Measurements from ENCODE around the gene FAM171A1.
"Not testable (repeated sequence)": the region's sequence is repeated elsewhere in the genome, so short reads cannot be mapped to it uniquely, and the experiment has no call there.

- TF ChIP-seq, protein P1, sequence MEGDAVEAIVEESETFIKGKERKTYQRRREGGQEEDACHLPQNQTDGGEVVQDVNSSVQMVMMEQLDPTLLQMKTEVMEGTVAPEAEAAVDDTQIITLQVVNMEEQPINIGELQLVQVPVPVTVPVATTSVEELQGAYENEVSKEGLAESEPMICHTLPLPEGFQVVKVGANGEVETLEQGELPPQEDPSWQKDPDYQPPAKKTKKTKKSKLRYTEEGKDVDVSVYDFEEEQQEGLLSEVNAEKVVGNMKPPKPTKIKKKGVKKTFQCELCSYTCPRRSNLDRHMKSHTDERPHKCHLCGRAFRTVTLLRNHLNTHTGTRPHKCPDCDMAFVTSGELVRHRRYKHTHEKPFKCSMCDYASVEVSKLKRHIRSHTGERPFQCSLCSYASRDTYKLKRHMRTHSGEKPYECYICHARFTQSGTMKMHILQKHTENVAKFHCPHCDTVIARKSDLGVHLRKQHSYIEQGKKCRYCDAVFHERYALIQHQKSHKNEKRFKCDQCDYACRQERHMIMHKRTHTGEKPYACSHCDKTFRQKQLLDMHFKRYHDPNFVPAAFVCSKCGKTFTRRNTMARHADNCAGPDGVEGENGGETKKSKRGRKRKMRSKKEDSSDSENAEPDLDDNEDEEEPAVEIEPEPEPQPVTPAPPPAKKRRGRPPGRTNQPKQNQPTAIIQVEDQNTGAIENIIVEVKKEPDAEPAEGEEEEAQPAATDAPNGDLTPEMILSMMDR (IDR thresholded peaks at IDR 0.05; ENCODE audit: low read length): not testable (repeated sequence)
- not testable (repeated sequence) for TF ChIP-seq EZH2 (optimal IDR thresholded peaks at IDR 0.05; ENCODE audit: low read depth, low read length); EZH2phosphoT487 (IDR thresholded peaks at IDR 0.05; ENCODE audit: low read length)
Observed at GRCh38 chr10:15207410-15207809, 163.7 kb downstream of the FAM171A1 start.
